ENCODE measurements around the gene FRG1. TPM values are rescaled to one million over a fixed set of nuclear protein-coding genes. Genes with fewer than 3 reads are reported as not detected.
"Not testable (repeated sequence)": the region's sequence is repeated elsewhere in the genome, so short reads cannot be mapped to it uniquely, and the experiment has no call there.

Gene FRG1
- total and polyA plus RNA-seq, 2 donors (not counting 1 experiment from before 2014, with no cell fraction given), result 21.0 to 31.1 TPM

GRCh38 chr4:189946906-189947305 lies 6.2 kb downstream of the FRG1 start:
- not testable (repeated sequence) for H3K4me3 ChIP-seq (replicated peaks in 1 of 4; ENCODE audit: control extremely low read depth in 1 of 4, insufficient read depth in 1 of 4, low read depth in 3 of 4, low read length in 4 of 4); H4K20me1 ChIP-seq (ENCODE audit: control insufficient read depth, extremely low read depth, insufficient read depth, low read length); H3K27ac ChIP-seq (ENCODE audit: insufficient read depth, low read length); H3K27me3 ChIP-seq (ENCODE audit: control insufficient read depth, insufficient read depth, low read length); DNase-seq (ENCODE audit: low read depth in 2 of 2); H3K9me3 ChIP-seq (ENCODE audit: control insufficient read depth, insufficient read depth, low read depth, low read length); H2AFZ ChIP-seq (ENCODE audit: low read length); H3K36me3 ChIP-seq (ENCODE audit: control insufficient read depth, insufficient read depth, low read length); H3K4me1 ChIP-seq (ENCODE audit: control insufficient read depth, extremely low read depth, insufficient read depth, low read length); H3K9ac ChIP-seq (ENCODE audit: insufficient read depth, low read length); H3K4me2 ChIP-seq (ENCODE audit: extremely low read depth, insufficient read depth, low read length)
- H3K79me2 ChIP-seq (ENCODE audit: control insufficient read depth, insufficient read depth, low read length), result peaks cover 24% of the 10 kb centered on the region

DNA sequence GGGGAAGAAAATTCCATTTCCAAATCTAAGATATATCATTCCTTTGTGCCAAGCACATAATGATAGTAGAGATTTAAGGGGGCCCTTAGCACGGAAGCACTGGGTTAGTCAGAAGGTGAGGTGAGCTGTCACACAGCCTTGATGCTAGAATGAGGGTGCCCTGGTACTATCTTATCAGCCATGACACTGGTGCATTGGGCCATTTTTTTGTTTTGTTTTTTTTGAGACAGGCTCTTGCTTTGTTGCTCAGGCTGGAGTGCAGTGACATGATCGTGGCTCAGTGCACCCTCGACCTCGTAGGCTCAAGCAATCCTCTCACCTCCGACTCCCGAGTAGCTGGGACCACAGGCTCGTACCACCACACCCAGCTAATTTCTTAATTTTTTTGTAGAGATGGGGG lies 7.8 kb downstream of the FRG1 start:
- H3K27ac ChIP-seq (ENCODE audit: insufficient read depth, low read length); H3K36me3 ChIP-seq (ENCODE audit: control insufficient read depth, insufficient read depth, low read length); DNase-seq (ENCODE audit: low read depth in 2 of 2); H3K4me2 ChIP-seq (ENCODE audit: extremely low read depth, insufficient read depth, low read length); H3K4me3 ChIP-seq (replicated peaks in 1 of 4; ENCODE audit: control extremely low read depth in 1 of 4, insufficient read depth in 1 of 4, low read depth in 3 of 4, low read length in 4 of 4); H3K4me1 ChIP-seq (ENCODE audit: control insufficient read depth, extremely low read depth, insufficient read depth, low read length); H3K9me3 ChIP-seq (ENCODE audit: control insufficient read depth, insufficient read depth, low read depth, low read length); H3K27me3 ChIP-seq (ENCODE audit: control insufficient read depth, insufficient read depth, low read length); H3K9ac ChIP-seq (ENCODE audit: insufficient read depth, low read length); H4K20me1 ChIP-seq (ENCODE audit: control insufficient read depth, extremely low read depth, insufficient read depth, low read length); H2AFZ ChIP-seq (ENCODE audit: low read length): not testable (repeated sequence)
- peaks cover 14% of the 10 kb centered on the region for H3K79me2 ChIP-seq (ENCODE audit: control insufficient read depth, insufficient read depth, low read length)

- not testable (repeated sequence) for H3K27me3 ChIP-seq (ENCODE audit: control insufficient read depth, insufficient read depth, low read length); H3K79me2 ChIP-seq (ENCODE audit: control insufficient read depth, insufficient read depth, low read length); H3K27ac ChIP-seq (ENCODE audit: insufficient read depth, low read length); H3K4me1 ChIP-seq (ENCODE audit: control insufficient read depth, extremely low read depth, insufficient read depth, low read length); H3K4me2 ChIP-seq (ENCODE audit: extremely low read depth, insufficient read depth, low read length); DNase-seq (ENCODE audit: low read depth in 2 of 2); H3K4me3 ChIP-seq (replicated peaks in 1 of 4; ENCODE audit: control extremely low read depth in 1 of 4, insufficient read depth in 1 of 4, low read depth in 3 of 4, low read length in 4 of 4); H2AFZ ChIP-seq (ENCODE audit: low read length); H4K20me1 ChIP-seq (ENCODE audit: control insufficient read depth, extremely low read depth, insufficient read depth, low read length); H3K36me3 ChIP-seq (ENCODE audit: control insufficient read depth, insufficient read depth, low read length); H3K9ac ChIP-seq (ENCODE audit: insufficient read depth, low read length); H3K9me3 ChIP-seq (ENCODE audit: control insufficient read depth, insufficient read depth, low read depth, low read length)
Observed at GRCh38 chr4:189969291-189969690, 28.6 kb downstream of the FRG1 start.

- no peak for DNase-seq (ENCODE audit: low read depth in 2 of 2)
- Histone ChIP-seq H2AFZ (ENCODE audit: low read length) (no peak overlapping the region), H3K36me3 (ENCODE audit: control insufficient read depth, insufficient read depth, low read length) (no peaks in the 10 kb centered on the region), H3K9me3 (ENCODE audit: control insufficient read depth, insufficient read depth, low read depth, low read length) (no peaks in the 10 kb centered on the region), H3K27ac (ENCODE audit: insufficient read depth, low read length) (no peak overlapping the region), H3K79me2 (ENCODE audit: control insufficient read depth, insufficient read depth, low read length) (no peaks in the 10 kb centered on the region), H3K27me3 (ENCODE audit: control insufficient read depth, insufficient read depth, low read length) (no peaks in the 10 kb centered on the region), H3K4me2 (ENCODE audit: extremely low read depth, insufficient read depth, low read length) (no peak overlapping the region), H4K20me1 (ENCODE audit: control insufficient read depth, extremely low read depth, insufficient read depth, low read length) (no peaks in the 10 kb centered on the region), H3K4me1 (ENCODE audit: control insufficient read depth, extremely low read depth, insufficient read depth, low read length) (no peaks in the 10 kb centered on the region), H3K9ac (ENCODE audit: insufficient read depth, low read length) (no peak overlapping the region), H3K4me3 (replicated peaks in 1 of 4; ENCODE audit: control extremely low read depth in 1 of 4, insufficient read depth in 1 of 4, low read depth in 3 of 4, low read length in 4 of 4) (no peak overlapping the region)
- no peak for TF ChIP-seq EZH2 (IDR thresholded peaks at IDR 0.05; ENCODE audit: low read length, missing control alignments)
- TF ChIP-seq CTCF (conservative IDR thresholded peaks at IDR 0.05 in 1 of 2, IDR thresholded peaks at IDR 0.05 in 1 of 2; ENCODE audit: low read depth in 1 of 2, low read length in 2 of 2), result no peak
Observed at GRCh38 chr4:189973646-189974045, 33.0 kb downstream of the FRG1 start.

Measured in fibroblast of lung (primary cell).